ENCODE results near the gene LCLAT1.

Gene LCLAT1

DNA sequence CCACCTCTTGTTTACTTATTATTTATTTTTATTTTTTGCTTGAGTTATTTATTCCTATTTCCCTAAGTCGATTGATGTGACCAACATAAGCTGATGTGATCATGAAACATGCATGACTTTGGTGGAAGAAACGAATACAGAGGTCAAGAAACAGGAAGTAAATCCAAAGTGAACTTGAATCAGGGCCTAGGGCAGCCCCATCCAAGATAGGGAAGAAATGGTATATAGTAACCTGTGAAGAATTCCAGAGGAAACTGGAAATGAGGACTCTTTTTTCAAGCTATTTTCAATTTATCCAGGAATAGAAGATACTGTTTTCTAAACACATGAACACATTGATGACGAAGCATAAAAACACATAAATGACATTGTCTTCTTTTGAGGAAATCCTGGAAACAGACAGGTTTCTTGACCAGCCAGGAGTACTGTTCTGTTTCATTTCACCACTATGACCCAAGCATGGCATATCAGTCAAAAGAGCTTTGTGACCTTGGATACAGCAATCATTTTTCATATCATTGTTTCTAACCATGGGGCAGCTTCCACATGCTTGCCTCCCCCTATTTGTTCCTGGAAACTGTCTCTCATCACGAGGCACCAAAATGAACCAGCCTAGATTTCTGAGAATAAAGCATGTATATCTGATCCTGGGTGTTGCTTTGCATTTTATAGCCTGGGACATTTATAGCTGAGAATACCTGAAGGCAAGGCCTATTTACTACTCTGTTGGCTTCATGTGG lies 9.1 kb upstream of the LCLAT1 start:
- no peak for TF ChIP-seq ZFX (IDR thresholded peaks at IDR 0.05)
- TF ChIP-seq, protein P1, sequence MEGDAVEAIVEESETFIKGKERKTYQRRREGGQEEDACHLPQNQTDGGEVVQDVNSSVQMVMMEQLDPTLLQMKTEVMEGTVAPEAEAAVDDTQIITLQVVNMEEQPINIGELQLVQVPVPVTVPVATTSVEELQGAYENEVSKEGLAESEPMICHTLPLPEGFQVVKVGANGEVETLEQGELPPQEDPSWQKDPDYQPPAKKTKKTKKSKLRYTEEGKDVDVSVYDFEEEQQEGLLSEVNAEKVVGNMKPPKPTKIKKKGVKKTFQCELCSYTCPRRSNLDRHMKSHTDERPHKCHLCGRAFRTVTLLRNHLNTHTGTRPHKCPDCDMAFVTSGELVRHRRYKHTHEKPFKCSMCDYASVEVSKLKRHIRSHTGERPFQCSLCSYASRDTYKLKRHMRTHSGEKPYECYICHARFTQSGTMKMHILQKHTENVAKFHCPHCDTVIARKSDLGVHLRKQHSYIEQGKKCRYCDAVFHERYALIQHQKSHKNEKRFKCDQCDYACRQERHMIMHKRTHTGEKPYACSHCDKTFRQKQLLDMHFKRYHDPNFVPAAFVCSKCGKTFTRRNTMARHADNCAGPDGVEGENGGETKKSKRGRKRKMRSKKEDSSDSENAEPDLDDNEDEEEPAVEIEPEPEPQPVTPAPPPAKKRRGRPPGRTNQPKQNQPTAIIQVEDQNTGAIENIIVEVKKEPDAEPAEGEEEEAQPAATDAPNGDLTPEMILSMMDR (conservative IDR thresholded peaks at IDR 0.05) = no peak
- H3K27ac ChIP-seq = no peak overlapping the region

DNA sequence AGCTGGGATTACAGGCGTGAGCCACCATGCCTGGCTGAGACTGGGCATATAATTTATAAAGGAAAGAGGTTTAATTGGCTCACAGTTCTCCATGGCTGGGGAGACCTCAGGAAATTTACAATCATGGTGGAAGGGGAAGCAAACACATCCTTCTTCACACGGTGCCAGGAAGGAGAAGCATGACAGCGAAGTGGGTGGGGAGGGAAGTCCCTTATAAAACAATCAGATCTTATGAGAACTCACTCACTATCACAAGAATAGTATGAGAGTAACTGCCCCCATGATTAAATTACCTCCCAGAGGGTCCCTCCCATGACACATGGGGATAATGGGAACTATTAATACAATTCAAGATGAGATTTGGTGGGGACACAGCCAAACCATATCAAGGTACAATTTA lies 7.8 kb upstream of the LCLAT1 start:
- TF ChIP-seq ZFX (IDR thresholded peaks at IDR 0.05) = no peak
- TF ChIP-seq, protein P1 (conservative IDR thresholded peaks at IDR 0.05) = no peak
- H3K27ac ChIP-seq = no peak overlapping the region

DNA sequence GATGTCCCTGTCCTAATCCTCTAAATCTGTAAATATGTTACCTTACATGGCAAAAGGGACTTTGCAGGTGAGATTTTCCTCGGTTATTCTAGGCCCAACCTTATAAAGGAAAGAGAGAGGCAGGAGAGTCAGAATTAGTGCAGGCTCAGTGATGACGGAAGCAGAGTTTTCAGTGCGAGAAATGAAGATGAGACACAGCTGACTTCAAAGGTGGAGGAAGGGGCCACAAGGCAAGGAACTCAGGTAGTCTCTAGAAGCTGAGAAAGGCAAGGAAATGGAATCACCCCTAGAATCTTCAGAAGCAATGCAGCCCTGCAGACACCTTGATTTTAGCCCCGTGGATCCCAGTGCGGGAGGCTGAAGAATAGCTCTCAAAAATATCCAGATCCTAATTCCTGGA lies 7.2 kb upstream of the LCLAT1 start:
- TF ChIP-seq ZFX (IDR thresholded peaks at IDR 0.05) = no peak
- TF ChIP-seq, protein P1 (conservative IDR thresholded peaks at IDR 0.05) = no peak
- H3K27ac ChIP-seq = no peak overlapping the region

DNA sequence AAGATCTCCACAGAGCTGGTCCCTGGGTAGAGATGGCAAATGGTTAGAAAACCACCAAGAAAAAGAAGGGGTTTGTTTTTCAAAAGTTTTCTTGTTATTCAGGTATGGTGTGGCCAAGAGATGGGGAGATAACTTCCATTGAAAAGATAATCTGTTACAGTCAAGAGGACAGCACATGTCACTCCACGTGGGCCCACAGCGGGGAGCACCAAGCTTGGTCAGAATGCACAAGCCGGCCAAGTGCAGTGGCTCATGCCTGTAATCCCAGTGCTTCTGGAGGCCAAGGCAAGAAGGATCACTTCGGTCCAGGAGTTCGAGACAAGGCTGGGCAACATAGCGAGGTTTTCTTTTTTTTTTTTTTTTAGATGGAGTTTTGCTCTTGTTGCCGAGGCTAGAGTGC lies 6.0 kb upstream of the LCLAT1 start:
- H3K27ac ChIP-seq = no peak overlapping the region
- no peak for TF ChIP-seq ZFX (IDR thresholded peaks at IDR 0.05)
- TF ChIP-seq, protein P1 (conservative IDR thresholded peaks at IDR 0.05) = no peak

DNA sequence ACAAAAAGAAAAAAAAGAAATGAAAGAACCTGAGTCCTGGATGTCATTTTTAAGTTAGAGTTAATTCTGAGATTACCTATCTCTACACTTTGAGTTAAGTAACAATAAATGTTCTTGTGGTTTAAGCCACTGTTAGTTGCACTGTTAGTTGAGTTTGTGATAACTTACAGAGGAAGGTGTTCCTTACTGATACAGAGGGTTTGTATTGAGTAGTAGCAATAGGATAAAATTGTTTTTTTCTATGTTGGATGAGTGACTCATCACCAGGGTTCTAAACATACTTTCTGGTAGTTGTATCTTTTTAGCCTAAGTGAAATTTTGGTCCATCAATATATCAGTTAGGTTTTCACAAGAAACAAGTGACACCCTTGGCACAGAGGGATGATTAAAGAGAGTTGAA lies 4.0 kb upstream of the LCLAT1 start:
- TF ChIP-seq, protein P1 (conservative IDR thresholded peaks at IDR 0.05) = no peak
- no peak for TF ChIP-seq ZFX (IDR thresholded peaks at IDR 0.05)
- no peak overlapping the region for H3K27ac ChIP-seq

DNA sequence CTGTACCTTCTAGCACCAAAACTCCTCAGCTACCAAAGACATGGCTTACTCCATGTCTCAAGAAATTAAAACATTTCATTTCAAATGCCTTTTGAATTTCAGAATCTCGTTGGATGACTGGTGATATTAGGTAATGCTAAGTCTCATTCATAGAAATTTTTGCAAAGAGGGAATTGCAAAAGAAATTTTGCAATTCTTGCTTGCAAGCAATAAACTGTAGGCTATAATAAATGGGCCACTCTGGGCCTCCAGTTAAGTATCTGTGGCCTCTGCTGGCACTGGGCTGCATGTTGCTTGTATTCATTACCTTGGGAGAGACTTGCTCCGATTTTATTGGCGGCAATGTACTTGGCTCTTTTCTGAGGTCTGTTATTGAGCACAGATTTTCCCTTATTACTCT lies 2.8 kb upstream of the LCLAT1 start:
- TF ChIP-seq, protein P1 (conservative IDR thresholded peaks at IDR 0.05) = no peak
- TF ChIP-seq ZFX (IDR thresholded peaks at IDR 0.05) = no peak
- no peak overlapping the region for H3K27ac ChIP-seq

DNA sequence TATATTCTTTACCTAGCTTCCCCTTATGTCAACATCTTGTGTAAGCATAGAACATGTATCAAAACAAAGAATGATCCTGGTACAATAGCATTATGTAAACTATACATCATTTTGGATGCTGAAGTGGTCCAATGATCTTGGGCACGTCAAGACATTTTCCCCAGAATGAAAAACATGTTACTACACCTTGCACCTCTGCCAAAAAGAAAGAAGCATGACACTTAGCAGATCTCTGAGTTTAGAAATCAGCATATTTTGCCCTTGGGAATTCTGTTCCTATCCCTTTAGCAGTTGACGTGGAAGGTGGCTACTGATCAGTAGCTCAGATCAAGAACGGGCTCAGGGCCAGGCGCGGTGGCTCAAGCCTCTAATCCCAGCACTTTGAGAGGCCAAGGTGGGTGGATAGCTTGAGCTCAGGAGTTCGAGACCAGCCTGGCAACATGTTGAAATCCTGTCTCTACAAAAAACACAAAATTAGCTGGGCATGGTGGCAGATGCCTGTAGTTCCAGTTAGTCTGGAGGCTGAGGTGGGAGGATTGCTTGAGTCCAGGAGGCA lies 1.7 kb upstream of the LCLAT1 start:
- no peak overlapping the region for H3K27ac ChIP-seq
- TF ChIP-seq, protein P1 (conservative IDR thresholded peaks at IDR 0.05) = no peak
- TF ChIP-seq ZFX (IDR thresholded peaks at IDR 0.05) = no peak
